ENCODE results near the gene TBC1D30.

TBC1D30 gene

GRCh38 chr12:64875186-64875585, 50.7 kb downstream of the TBC1D30 start:
- no peak for DNase-seq

GRCh38 chr12:64876388-64877071, 52.1 kb downstream of the TBC1D30 start:
- peak; percentile 40 for DNase-seq

DNA sequence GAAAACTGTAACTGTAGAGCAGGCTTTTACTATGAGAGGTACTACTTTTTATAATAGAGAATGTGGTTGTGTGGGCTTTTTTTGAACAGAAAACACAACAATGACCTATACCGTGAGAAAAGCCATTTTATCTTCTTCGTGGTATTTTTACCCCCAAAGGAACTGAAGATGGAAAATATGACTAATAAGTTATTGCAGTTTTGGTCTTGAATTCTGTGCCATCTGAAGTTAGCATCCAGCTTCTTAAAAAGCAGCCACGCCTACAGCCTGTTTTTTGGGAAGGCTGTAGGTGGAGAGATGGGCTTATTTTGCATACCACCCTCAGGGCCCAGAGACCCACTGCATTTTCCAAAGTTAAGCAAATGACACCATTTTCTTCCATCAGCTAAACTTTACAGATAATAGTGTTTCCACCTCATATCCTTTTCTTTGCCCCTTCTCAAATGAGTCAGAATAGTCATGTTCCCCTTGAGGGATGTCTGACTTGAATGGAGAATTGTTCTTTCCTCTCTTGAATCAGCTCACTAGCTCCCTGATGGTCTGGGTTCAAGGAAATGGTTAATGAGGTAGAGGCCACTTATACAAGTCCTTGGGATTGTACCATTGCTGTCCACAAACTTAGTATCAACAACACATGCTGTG, 53.0 kb downstream of the TBC1D30 start:
- no peak for DNase-seq

DNA sequence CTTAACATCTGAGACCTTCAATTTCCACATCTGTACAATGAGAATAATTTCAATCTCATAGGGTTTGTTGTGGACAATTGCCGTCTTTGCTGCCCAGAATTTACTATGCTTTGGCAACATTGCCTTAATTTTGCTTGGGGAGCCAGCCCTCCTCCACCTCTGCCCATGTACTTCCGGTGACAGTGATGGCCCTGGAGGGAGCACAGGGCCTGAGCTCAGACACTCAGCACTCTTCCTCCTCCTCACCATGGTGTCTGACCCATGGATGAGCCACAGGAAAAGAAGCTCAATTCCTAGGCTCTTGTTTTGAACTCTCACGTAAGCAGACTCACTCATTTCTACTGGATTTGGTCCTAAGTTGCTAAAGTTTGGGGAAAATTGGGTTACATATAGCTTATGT, 58.2 kb downstream of the TBC1D30 start:
- peak; percentile 32 for DNase-seq

DNA sequence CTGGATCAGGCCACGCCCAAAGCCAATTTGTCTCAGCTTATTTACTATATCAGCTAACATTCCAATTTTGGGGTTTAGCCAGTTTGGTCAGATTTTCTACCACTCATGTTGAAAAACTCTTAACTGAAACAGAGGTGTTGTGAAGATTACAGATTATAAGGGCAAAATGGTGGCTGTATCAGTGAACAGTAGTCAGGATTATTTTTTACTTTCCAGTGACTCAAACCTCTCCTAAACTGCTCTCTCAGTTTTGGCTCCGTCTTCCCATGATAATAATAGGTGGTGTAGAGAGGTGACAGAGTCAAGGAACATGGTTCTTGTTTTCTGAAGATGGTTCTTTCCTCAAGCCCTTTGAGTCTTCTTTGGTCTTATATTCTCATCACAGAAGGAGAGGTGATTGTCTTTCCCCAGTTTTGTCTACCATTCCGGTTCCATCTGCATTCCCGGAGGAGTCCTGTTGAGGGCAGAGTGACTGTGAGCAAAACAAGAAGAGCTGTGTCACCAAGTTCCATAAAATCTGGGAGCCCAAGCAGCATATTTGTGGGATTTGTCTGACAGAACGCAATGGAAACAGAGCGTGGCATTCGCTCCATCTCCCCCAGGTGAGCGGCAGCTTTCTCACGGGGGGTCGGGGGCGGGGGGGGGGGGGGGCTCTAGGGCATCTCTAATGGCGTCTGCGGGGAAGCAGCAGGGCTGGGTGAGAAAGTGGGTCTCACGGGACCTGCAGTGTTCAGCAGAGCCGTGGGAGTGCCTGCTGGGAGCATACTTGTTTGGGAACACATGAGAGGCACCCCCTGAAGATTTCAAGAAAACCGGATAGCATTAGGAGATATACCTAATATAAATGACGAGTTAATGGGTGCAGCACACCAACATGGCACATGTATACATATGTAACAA, 59.1 kb downstream of the TBC1D30 start:
- DNase-seq: peak; percentile 67

DNA sequence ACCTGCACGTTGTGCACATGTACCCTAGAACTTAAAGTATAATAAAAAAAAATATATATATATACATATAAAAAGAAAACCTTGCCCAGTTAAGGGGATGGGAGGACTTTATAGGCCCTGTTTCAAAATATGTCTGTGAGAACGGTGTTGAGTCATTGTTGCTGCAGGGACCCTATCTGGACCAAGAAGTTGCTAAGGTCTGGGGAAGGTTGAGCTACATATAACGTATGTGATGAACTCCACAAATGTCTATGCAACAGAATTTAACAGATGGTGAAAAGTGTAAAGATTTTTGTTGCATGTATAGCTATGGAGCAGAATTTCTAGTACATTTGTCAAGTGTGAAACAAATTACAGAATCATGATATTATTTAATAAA, 59.7 kb downstream of the TBC1D30 start:
- no peak for DNase-seq

GRCh38 chr12:64884728-64885127, 60.3 kb downstream of the TBC1D30 start:
- no peak for DNase-seq

DNA sequence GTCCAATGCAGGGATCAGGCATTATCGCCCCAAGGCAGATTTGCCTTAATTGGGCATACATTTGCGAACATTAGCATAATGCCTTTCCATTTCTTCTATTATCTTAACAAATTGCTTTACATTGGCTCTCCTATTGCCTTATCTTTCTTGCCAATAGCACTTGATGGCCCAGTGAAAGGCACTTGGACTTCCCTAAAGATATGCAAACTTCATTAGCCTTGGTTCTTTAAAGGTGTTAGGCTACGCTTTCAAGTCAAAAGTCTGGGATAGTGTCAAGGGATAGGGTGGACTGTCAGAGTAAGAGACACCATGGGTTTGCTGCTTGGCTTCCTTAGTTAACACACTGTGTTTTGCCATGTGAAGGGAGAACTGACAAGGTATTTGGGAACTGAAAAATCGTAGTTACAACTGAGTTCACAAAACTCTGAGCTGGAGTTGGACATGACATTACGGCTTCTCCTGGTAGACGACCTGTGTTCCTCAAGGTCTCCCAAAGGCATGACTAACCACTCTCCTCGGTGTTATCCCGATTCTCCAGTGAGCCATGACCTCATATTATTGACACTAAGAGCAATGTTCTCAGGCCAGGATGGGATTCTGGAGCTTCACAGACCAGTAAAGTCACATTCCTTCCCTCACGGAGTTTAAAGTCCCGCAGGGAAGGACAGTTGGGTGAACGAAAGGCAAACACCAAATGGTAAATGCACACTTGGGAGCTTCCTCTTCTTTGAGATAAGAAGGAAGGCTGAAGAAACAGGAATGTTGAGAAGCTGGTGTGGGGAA, 65.2 kb downstream of the TBC1D30 start:
- peak; percentile 98 for DNase-seq

DNA sequence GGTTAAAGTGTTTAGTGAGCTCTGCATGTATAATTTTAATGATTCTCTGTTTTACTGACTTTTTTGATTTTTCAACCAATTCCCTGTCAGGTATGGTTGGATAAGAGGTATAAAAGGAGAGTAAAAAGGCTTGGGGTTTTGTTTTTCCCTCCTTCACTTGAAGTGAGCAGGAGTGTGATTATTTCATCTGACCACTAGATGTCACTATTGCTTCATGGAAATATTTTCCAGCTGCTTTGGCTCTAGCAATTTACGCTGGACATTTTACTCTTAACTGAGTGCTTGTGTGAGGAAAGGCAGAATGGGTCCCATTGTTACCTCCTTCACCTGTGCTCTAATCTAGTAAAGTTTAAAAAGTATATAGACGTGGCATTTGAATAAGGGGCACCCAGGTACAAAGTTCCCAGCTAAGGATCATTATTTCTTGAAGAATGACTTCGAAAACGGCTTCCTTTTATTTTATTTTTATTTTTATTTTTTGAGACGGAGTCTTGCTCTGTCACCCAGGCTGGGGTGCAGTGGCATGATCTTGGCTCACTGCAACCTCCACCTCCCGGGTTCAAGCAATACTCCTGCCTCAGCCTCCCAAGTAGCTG, 66.5 kb downstream of the TBC1D30 start:
- no peak for DNase-seq

DNA sequence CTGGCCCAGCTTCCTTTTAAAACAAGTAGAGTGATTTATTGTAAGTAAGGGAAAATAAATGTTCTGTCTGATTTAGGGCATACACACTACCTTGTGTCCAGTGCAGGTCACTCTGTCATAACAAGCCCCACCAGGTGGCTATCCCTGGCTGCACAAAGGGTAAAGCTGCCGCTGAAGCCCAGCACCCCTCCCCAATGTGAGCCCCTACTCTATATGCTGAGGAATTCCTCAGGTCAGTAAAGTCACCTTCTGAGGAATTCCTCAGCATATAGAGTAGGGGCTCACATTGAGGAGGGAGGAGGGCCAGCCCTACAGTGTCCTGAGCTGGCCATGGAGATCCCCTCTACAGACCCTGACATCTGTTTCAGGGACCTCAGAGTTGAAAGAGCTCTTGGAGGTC, 67.2 kb downstream of the TBC1D30 start:
- DNase-seq: no peak

DNA sequence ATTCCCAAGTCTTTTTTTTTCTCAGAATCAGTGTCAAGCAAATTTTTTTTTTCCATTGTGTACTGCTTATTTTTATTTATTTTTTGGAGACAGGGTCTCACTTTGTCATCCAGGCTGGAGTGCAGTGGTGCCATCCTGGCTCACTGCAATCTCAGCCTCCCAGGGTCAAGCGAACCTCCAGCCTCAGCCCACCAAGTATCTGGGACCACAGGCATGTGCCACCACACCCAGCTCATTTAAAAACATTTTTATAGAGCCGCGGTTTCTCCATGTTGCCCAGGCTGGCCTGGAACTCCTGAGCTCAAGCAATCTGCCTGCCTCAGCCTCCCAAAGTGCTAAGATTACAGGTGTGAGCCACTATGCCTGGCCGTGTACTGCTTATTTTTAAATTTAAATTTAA, 68.1 kb downstream of the TBC1D30 start:
- no peak for DNase-seq

GRCh38 chr12:64893961-64894360, 69.5 kb downstream of the TBC1D30 start:
- DNase-seq: no peak

DNA sequence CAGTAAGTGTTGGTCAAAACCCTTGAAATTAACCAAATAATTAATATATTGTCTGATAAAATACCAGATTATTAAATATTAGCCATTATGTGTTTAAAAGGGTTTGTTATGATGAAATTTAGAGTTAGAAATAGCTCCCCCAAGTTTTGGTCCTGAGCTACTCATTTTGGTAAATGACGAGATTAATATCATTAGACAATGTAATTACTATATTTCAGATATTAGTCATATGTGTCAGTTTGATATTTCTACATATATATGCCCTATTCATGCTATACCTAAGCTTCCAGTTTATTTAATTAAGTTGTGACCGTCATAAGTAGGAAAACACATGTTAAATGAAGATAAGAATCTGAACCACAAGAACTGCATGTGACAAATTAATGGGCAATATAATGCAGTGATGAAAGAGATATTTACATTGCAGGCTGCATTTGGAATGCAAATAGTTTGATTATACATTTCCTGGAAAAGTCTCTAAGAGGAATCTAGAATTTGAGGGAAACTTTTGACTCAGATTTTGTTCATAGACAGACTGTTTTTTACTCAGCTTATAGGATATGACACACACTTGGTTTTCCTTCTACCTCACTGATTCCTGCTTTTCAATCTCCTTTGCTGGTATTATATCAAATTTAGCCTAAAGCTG, 70.5 kb downstream of the TBC1D30 start:
- DNase-seq: no peak

- no peak for DNase-seq
Measured at GRCh38 chr12:64895526-64895925, 71.1 kb downstream of the TBC1D30 start.

GRCh38 chr12:64900540-64900939, 76.1 kb downstream of the TBC1D30 start:
- no peak for DNase-seq

DNA sequence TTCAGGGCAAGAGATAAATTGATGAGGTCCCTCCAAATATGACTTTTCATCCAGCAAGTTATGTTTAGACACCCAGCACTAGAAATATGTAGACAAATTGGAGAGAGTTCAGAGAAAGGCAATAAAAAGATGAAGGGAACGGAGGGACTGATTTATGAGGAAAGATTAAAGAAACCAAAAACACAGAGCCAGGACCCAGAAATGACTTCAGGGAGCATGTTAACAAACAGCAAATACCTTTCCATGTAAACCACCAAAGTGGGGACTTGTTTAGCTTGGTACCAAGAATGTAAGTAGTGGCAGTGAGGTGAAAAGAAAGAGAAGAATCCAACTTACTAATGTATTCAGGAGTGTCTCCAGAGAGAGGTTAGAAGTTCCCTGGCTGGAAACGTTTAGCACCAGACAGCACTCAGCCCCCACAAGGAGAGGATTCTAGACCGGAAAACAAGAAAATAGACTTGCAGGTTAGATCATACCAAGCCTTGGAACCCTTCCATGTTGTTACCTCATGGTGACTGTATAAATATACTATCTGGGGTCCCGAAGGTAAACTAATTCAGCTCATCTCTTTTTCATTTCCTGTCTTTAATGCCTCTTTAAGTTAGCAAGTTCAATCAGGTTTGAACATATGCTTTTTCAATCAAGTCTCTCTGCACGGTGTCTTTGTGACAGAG, 79.2 kb downstream of the TBC1D30 start:
- DNase-seq: no peak

DNA sequence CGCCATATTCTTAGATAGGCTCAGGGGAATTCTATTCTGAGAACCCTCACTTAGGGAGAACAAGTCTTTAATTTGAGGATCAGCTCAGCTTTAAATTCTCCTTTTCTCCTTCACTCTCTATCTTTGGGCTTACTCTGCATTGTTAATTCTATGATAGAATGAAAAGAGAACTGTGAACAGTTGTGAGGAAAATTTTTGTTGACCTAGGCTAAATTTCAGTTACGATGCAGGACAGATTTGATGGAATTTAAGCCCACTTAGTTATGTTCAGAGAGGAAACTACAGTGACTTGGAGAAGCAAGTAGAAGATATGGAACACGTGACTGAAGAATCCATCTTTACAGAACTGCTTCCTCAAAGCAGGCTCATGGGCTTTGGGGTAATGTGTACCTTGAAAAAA, 82.7 kb downstream of the TBC1D30 start:
- no peak for DNase-seq

GRCh38 chr12:64909124-64909523, 84.7 kb downstream of the TBC1D30 start:
- DNase-seq: no peak

- DNase-seq: no peak
Measured at GRCh38 chr12:64911081-64911480, 86.6 kb downstream of the TBC1D30 start.

DNA sequence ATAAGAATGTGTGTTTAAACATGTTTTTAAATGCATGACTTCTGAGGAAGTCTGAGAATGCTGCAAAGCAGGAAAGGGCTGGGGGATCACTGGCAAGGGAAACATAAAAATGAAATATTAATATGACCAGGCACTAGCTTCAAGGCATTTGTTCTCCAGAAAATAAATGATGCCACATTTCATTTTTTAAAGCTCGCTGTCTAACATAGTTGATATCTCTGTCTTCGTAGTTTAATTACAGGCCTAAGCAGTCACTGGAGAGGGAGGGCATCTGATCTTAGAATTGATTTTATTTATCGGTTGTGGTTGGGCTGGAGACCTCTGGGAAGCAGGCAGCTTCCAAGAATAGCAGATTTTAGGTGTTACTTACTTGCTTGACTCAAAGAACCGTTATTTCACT, 87.5 kb downstream of the TBC1D30 start:
- no peak for DNase-seq

- no peak for DNase-seq
Measured at GRCh38 chr12:64912516-64913255, 88.2 kb downstream of the TBC1D30 start.

Data from islet precursor cell (in vitro differentiated cells).